Measurements from ENCODE around the gene EIF4E1B. TPM values are rescaled to one million over a fixed set of nuclear protein-coding genes. Genes with fewer than 3 reads are reported as not detected.
A peak's percentile ranks its signal among the peaks of the same experiment; 100 is the strongest.

Gene EIF4E1B
- polyA plus RNA-seq, 2 of the 4 experiments (the other 2 are of a cell fraction): not detected

GRCh38 chr5:176610435-176610773 lies 20.1 kb upstream of the EIF4E1B start:
- POLR2A ChIA-PET: no interaction called here
- no peak for TF ChIP-seq GATA3 (IDR thresholded peaks at IDR 0.05; ENCODE audit: borderline replicate concordance)
- TF ChIP-seq, protein P1, sequence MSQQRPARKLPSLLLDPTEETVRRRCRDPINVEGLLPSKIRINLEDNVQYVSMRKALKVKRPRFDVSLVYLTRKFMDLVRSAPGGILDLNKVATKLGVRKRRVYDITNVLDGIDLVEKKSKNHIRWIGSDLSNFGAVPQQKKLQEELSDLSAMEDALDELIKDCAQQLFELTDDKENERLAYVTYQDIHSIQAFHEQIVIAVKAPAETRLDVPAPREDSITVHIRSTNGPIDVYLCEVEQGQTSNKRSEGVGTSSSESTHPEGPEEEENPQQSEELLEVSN (IDR thresholded peaks at IDR 0.05; ENCODE audit: borderline replicate concordance, low read depth): peak; percentile 53; the same call in 1 of the 2 replicates
- H3K4me2 ChIP-seq: peak overlapping the region; percentile 91
- DNase-seq (ENCODE audit: low read depth in 1 of 2, low spot score in 1 of 2) (no peak), FAIRE-seq (no peak), ATAC-seq (peak in 1 of 2 experiments; percentile 22; a peak in 3 of 6 replicates)
- WGBS (ENCODE audit: missing lambda C conversion rate): 0% methylated on average over 14 of the region's 31 CpGs
- H3K4me1 ChIP-seq: peaks cover 27% of the 10 kb centered on the region
- CTCF ChIA-PET: interaction anchor here (0.7 kb wide), 1 partner anchor 11 kb away, joined by 3 read pairs; no protein-coding TSS in a partner anchor
- peak overlapping the region; percentile 84 to 95 for H3K27ac ChIP-seq
- no peaks in the 10 kb centered on the region for H3K9me3 ChIP-seq
- peak overlapping the region; percentile 94 for H3K4me3 ChIP-seq

- ATAC-seq: no peak
- DNase-seq (ENCODE audit: low read depth in 1 of 2, low spot score in 1 of 2): peak in 1 of 2 experiments; percentile 60
- POLR2A ChIA-PET: interaction anchor here (0.7 kb wide), 1 partner anchor 68 kb away, joined by 4 read pairs; no protein-coding TSS in a partner anchor
- no peaks in the 10 kb centered on the region for H3K9me3 ChIP-seq
- CTCF ChIA-PET: interaction anchor here (1.0 kb wide), 1 partner anchor 20 kb away, joined by 5 read pairs; no protein-coding TSS in a partner anchor
- H3K4me3 ChIP-seq: no peak overlapping the region
- TF ChIP-seq NPAS2 (CRISPR knock-in tag; IDR thresholded peaks at IDR 0.05; ENCODE audit: borderline replicate concordance) (no peak), JUN (IDR thresholded peaks at IDR 0.05) (no peak), CEBPB (IDR thresholded peaks at IDR 0.05) (no peak), TFCP2L1 (CRISPR knock-in tag; IDR thresholded peaks at IDR 0.05) (no peak), ELK1 (IDR thresholded peaks at IDR 0.05; ENCODE audit: low read depth, low read length) (no peak), MYC (IDR thresholded peaks at IDR 0.05; ENCODE audit: borderline replicate concordance, low read length) (no peak), EHMT2 (IDR thresholded peaks at IDR 0.05; ENCODE audit: low read depth) (peak; percentile 68; the same call in 1 of the 2 replicates), NR3C1 (IDR thresholded peaks at IDR 0.05) (no peak), BHLHE40 (IDR thresholded peaks at IDR 0.05; ENCODE audit: low read depth, low read length) (no peak), REST (IDR thresholded peaks at IDR 0.05) (peak; percentile 90)
- TF ChIP-seq, protein P2, sequence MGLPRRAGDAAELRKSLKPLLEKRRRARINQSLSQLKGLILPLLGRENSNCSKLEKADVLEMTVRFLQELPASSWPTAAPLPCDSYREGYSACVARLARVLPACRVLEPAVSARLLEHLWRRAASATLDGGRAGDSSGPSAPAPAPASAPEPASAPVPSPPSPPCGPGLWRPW (IDR thresholded peaks at IDR 0.05): no peak
- H3K4me2 ChIP-seq: no peak overlapping the region
- no peak for FAIRE-seq
- peaks cover 30% of the 10 kb centered on the region for H3K4me1 ChIP-seq
- WGBS (ENCODE audit: missing lambda C conversion rate): 40% methylated on average over 10 of the region's 10 CpGs
- no peak overlapping the region for H3K27ac ChIP-seq
These were observed 19.0 kb upstream of the EIF4E1B start for GRCh38 chr5:176611435-176611834.

GRCh38 chr5:176612008-176612407 lies 18.5 kb upstream of the EIF4E1B start:
- no peaks in the 10 kb centered on the region for H3K9me3 ChIP-seq
- POLR2A ChIA-PET: interaction anchor here (0.7 kb wide), 1 partner anchor 68 kb away, joined by 4 read pairs; no protein-coding TSS in a partner anchor
- no peak overlapping the region for H3K27ac ChIP-seq
- ATAC-seq: no peak
- CTCF ChIA-PET: interaction anchor here (0.6 to 1.0 kb wide), 2 partner anchors 19 to 20 kb away, joined by 3 to 5 read pairs; partner anchors contain the start of genes EIF4E1B and SNCB
- H3K4me2 ChIP-seq: no peak overlapping the region
- H3K4me3 ChIP-seq: no peak overlapping the region
- DNase-seq (ENCODE audit: low read depth in 1 of 2, low spot score in 1 of 2): no peak
- FAIRE-seq: no peak
- peaks cover 30% of the 10 kb centered on the region for H3K4me1 ChIP-seq
- TF ChIP-seq EHF (CRISPR knock-in tag; IDR thresholded peaks at IDR 0.05) (no peak), BHLHE40 (IDR thresholded peaks at IDR 0.05; ENCODE audit: low read depth, low read length) (no peak), EP300 (IDR thresholded peaks at IDR 0.05) (no peak), REST (IDR thresholded peaks at IDR 0.05) (no peak), POLR2A (IDR thresholded peaks at IDR 0.05; ENCODE audit: low read length) (no peak), SREBF2 (IDR thresholded peaks at IDR 0.05) (no peak)
- TF ChIP-seq, protein P3, sequence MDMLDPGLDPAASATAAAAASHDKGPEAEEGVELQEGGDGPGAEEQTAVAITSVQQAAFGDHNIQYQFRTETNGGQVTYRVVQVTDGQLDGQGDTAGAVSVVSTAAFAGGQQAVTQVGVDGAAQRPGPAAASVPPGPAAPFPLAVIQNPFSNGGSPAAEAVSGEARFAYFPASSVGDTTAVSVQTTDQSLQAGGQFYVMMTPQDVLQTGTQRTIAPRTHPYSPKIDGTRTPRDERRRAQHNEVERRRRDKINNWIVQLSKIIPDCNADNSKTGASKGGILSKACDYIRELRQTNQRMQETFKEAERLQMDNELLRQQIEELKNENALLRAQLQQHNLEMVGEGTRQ (IDR thresholded peaks at IDR 0.05): no peak
- 58% methylated on average over 6 of the region's 6 CpGs for WGBS (ENCODE audit: missing lambda C conversion rate)
